ENCODE measurements around the gene SMIM28.

SMIM28 gene

GRCh38 chr6:138372711-138373463, 4.8 kb upstream of the SMIM28 start:
- no peak for DNase-seq (ENCODE audit: low read depth, low spot score)

GRCh38 chr6:138374230-138374629, 3.5 kb upstream of the SMIM28 start:
- no peak for DNase-seq (ENCODE audit: low read depth, low spot score)

- no peak for DNase-seq (ENCODE audit: low read depth, low spot score)
These were observed 2.9 kb upstream of the SMIM28 start for GRCh38 chr6:138374815-138375214.

- no peak for DNase-seq (ENCODE audit: low read depth, low spot score)
These were observed 663 bp upstream of the SMIM28 start for GRCh38 chr6:138377042-138377441.

- DNase-seq (ENCODE audit: low read depth, low spot score): no peak
These were observed 758 bp downstream of the SMIM28 start for GRCh38 chr6:138378463-138378862.

- DNase-seq (ENCODE audit: low read depth, low spot score): peak; percentile 36
These were observed 5.0 kb downstream of the SMIM28 start for GRCh38 chr6:138382498-138383265.

GRCh38 chr6:138383776-138384175, 6.1 kb downstream of the SMIM28 start:
- DNase-seq (ENCODE audit: low read depth, low spot score): no peak

- DNase-seq (ENCODE audit: low read depth, low spot score): no peak
These were observed 9.2 kb downstream of the SMIM28 start for GRCh38 chr6:138386897-138387296.

GRCh38 chr6:138387577-138388368, 10.1 kb downstream of the SMIM28 start:
- no peak for DNase-seq (ENCODE audit: low read depth, low spot score)

- no peak for DNase-seq (ENCODE audit: low read depth, low spot score)
These were observed 11.8 kb downstream of the SMIM28 start for GRCh38 chr6:138389551-138389950.

- DNase-seq (ENCODE audit: low read depth, low spot score): no peak
These were observed 16.4 kb downstream of the SMIM28 start for GRCh38 chr6:138393871-138394783.

- no peak for DNase-seq (ENCODE audit: low read depth, low spot score)
These were observed 19.0 kb downstream of the SMIM28 start for GRCh38 chr6:138396709-138397108.

- no peak for DNase-seq (ENCODE audit: low read depth, low spot score)
These were observed 19.7 kb downstream of the SMIM28 start for GRCh38 chr6:138397128-138398122.

GRCh38 chr6:138400326-138400725, 22.6 kb downstream of the SMIM28 start:
- no peak for DNase-seq (ENCODE audit: low read depth, low spot score)

GRCh38 chr6:138401960-138402837, 24.5 kb downstream of the SMIM28 start:
- no peak for DNase-seq (ENCODE audit: low read depth, low spot score)

GRCh38 chr6:138402838-138403187, 25.1 kb downstream of the SMIM28 start:
- DNase-seq (ENCODE audit: low read depth, low spot score): no peak

GRCh38 chr6:138403324-138403800, 25.7 kb downstream of the SMIM28 start:
- peak; percentile 72 for DNase-seq (ENCODE audit: low read depth, low spot score)

GRCh38 chr6:138403801-138404665, 26.3 kb downstream of the SMIM28 start, which contains the start of gene HEBP2:
Gene HEBP2 (plus strand): TSS chr6:138404223. CDS start chr6:138404496, 273 bp downstream.
- peak; percentile 97 for DNase-seq (ENCODE audit: low read depth, low spot score)
